Measurements from ENCODE around the gene PLPP6. TPM values are rescaled to one million over a fixed set of nuclear protein-coding genes. Genes with fewer than 3 reads are reported as not detected.
A peak's percentile ranks its signal among the peaks of the same experiment; 100 is the strongest.

Gene PLPP6
- total and polyA plus RNA-seq, 2 of the 13 experiments (the other 11 are each of a cell fraction or from before 2014, with no cell fraction given), result 12.1 to 15.5 TPM

- TF ChIP-seq POLR2AphosphoS2 (IDR thresholded peaks at IDR 0.05; ENCODE audit: low read depth, low read length) (no peak), ZMAT3 (CRISPR knock-in tag; conservative IDR thresholded peaks at IDR 0.05) (0 out of 2 replicates have a peak, but pooled peaks have one; percentile 1), SMYD3 (CRISPR knock-in tag; IDR thresholded peaks at IDR 0.05) (peak; percentile 78; the same call in 1 of the 2 replicates), ZNF589 (CRISPR knock-in tag; conservative IDR thresholded peaks at IDR 0.05) (peak; percentile 52; the same call in 1 of the 2 replicates), ZNF207 (IDR thresholded peaks at IDR 0.05; ENCODE audit: borderline replicate concordance) (no peak), ZBTB21 (CRISPR knock-in tag; IDR thresholded peaks at IDR 0.05) (no peak), ZNF672 (CRISPR knock-in tag; IDR thresholded peaks at IDR 0.05) (peak; percentile 25; the same call in 1 of the 2 replicates), ZFX (CRISPR knock-in tag; IDR thresholded peaks at IDR 0.05; ENCODE audit: low read depth) (peak; percentile 75), POLR2AphosphoS5 (IDR thresholded peaks at IDR 0.05; ENCODE audit: low read depth, low read length) (peak; percentile 58), ZNF235 (CRISPR knock-in tag; IDR thresholded peaks at IDR 0.05; ENCODE audit: borderline replicate concordance) (peak; percentile 60; the same call in 1 of the 2 replicates), NFKB2 (CRISPR knock-in tag; IDR thresholded peaks at IDR 0.05; ENCODE audit: borderline replicate concordance) (peak; percentile 90), SPEN (CRISPR knock-in tag; IDR thresholded peaks at IDR 0.05; ENCODE audit: low read depth) (peak; percentile 79), ZBTB25 (CRISPR knock-in tag; IDR thresholded peaks at IDR 0.05) (peak; percentile 20; the same call in 1 of the 2 replicates), ZNF30 (CRISPR knock-in tag; IDR thresholded peaks at IDR 0.05) (no peak), LBX2 (CRISPR knock-in tag; IDR thresholded peaks at IDR 0.05; ENCODE audit: borderline replicate concordance) (no peak; the same call in 1 of the 2 replicates), BRD4 (CRISPR knock-in tag; IDR thresholded peaks at IDR 0.05) (peak; percentile 80; the same call in 1 of the 2 replicates)
- TF ChIP-seq, protein P1, sequence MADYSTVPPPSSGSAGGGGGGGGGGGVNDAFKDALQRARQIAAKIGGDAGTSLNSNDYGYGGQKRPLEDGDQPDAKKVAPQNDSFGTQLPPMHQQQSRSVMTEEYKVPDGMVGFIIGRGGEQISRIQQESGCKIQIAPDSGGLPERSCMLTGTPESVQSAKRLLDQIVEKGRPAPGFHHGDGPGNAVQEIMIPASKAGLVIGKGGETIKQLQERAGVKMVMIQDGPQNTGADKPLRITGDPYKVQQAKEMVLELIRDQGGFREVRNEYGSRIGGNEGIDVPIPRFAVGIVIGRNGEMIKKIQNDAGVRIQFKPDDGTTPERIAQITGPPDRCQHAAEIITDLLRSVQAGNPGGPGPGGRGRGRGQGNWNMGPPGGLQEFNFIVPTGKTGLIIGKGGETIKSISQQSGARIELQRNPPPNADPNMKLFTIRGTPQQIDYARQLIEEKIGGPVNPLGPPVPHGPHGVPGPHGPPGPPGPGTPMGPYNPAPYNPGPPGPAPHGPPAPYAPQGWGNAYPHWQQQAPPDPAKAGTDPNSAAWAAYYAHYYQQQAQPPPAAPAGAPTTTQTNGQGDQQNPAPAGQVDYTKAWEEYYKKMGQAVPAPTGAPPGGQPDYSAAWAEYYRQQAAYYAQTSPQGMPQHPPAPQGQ (CRISPR knock-in tag; IDR thresholded peaks at IDR 0.05; ENCODE audit: borderline replicate concordance), result peak; percentile 67; the same call in 1 of the 2 replicates
- TF ChIP-seq, protein P2, sequence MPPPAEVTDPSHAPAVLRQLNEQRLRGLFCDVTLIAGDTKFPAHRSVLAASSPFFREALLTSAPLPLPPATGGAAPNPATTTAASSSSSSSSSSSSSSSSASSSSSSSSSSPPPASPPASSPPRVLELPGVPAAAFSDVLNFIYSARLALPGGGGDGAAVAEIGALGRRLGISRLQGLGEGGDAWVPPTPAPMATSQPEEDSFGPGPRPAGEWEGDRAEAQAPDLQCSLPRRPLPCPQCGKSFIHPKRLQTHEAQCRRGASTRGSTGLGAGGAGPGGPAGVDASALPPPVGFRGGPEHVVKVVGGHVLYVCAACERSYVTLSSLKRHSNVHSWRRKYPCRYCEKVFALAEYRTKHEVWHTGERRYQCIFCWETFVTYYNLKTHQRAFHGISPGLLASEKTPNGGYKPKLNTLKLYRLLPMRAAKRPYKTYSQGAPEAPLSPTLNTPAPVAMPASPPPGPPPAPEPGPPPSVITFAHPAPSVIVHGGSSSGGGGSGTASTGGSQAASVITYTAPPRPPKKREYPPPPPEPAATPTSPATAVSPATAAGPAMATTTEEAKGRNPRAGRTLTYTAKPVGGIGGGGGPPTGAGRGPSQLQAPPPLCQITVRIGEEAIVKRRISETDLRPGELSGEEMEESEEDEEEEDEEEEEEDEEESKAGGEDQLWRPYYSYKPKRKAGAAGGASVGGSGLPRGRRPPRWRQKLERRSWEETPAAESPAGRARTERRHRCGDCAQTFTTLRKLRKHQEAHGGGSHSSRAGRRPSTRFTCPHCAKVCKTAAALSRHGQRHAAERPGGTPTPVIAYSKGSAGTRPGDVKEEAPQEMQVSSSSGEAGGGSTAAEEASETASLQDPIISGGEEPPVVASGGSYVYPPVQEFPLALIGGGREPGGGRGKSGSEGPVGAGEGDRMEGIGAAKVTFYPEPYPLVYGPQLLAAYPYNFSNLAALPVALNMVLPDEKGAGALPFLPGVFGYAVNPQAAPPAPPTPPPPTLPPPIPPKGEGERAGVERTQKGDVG (CRISPR knock-in tag; IDR thresholded peaks at IDR 0.05; ENCODE audit: borderline replicate concordance), result no peak
- TF ChIP-seq, protein P3, sequence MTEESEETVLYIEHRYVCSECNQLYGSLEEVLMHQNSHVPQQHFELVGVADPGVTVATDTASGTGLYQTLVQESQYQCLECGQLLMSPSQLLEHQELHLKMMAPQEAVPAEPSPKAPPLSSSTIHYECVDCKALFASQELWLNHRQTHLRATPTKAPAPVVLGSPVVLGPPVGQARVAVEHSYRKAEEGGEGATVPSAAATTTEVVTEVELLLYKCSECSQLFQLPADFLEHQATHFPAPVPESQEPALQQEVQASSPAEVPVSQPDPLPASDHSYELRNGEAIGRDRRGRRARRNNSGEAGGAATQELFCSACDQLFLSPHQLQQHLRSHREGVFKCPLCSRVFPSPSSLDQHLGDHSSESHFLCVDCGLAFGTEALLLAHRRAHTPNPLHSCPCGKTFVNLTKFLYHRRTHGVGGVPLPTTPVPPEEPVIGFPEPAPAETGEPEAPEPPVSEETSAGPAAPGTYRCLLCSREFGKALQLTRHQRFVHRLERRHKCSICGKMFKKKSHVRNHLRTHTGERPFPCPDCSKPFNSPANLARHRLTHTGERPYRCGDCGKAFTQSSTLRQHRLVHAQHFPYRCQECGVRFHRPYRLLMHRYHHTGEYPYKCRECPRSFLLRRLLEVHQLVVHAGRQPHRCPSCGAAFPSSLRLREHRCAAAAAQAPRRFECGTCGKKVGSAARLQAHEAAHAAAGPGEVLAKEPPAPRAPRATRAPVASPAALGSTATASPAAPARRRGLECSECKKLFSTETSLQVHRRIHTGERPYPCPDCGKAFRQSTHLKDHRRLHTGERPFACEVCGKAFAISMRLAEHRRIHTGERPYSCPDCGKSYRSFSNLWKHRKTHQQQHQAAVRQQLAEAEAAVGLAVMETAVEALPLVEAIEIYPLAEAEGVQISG (CRISPR knock-in tag; IDR thresholded peaks at IDR 0.05), result peak; percentile 96
Measured at GRCh38 chr9:4662108-4662988, at the start of gene PLPP6 (continued).

Data from HepG2 (cell line).